ENCODE results near the gene CGB7.
"Not testable (repeated sequence)": the region's sequence is repeated elsewhere in the genome, so short reads cannot be mapped to it uniquely, and the experiment has no call there.

CGB7 gene

DNA sequence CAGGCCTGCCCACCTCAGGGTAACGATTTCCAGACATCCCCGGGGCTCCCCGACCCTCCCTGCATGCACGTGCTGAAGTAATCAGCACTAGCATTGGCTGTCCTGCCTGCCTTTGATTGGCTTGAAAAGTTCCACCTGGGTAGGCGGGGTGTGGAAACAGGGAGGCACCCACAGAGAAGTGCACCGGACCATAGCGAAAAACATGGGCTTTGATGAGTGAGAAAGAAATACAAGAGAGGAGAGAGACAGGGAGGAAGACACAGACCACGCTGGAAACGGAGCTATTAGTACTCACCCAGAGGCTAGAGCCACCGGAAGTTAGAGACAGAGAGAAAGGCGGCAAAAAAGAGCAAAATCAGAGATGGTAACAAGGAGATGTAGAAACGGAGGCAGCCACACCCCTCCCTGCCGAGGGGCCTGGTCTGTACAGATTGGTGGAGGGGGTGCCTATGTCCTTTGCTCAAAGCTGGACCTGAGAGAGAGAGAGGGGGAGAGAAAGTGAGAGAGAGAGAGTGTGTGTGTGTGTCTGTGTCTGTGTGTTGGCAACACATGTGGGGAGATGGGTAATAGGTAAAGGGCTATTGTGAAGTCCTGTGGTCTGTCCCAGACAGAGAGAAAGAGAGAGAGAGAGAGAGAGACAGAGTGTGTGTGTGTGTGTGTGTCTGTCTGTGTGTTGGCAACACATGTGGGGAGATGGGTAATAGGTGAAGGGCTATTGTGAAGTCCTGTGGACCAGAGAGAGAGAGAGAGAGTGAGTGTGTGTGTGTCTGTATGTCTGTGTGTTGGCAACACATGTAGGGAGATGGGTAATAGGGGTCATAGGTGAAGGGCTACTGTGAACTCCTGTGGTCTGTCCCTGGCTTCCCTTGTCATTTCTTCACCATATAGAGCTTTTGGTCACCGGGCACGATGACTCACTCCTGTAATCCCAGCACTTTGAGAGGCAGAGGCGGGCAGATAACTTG lies 36.3 kb downstream of the CGB7 start:
- no peak for DNase-seq (ENCODE audit: low read depth, low spot score)
- ChIA-PET CTCF (interaction anchor here (0.8 to 5.5 kb wide), 2 partner anchors 22 to 28 kb away, joined by 3 to 68 read pairs; partner anchors contain the start of genes GYS1 and RUVBL2), POLR2A (no interaction called here)
- no peak overlapping the region for H3K4me3 ChIP-seq (ENCODE audit: low read depth, low read length)
- no peak for TF ChIP-seq CTCF (IDR thresholded peaks at IDR 0.05; ENCODE audit: insufficient read depth, low read length, missing control alignments)

GRCh38 chr19:49020342-49020741 lies 37.2 kb downstream of the CGB7 start:
- H3K4me3 ChIP-seq (ENCODE audit: low read depth, low read length), result no peak overlapping the region
- DNase-seq (ENCODE audit: low read depth, low spot score), result no peak
- no peak for TF ChIP-seq CTCF (IDR thresholded peaks at IDR 0.05; ENCODE audit: insufficient read depth, low read length, missing control alignments)
- ChIA-PET CTCF (interaction anchor here (1.3 to 5.5 kb wide), 3 partner anchors 21 to 36 kb away, joined by 6 to 68 read pairs (median 26); partner anchors contain the start of genes GYS1 and RUVBL2), POLR2A (no interaction called here)

DNA sequence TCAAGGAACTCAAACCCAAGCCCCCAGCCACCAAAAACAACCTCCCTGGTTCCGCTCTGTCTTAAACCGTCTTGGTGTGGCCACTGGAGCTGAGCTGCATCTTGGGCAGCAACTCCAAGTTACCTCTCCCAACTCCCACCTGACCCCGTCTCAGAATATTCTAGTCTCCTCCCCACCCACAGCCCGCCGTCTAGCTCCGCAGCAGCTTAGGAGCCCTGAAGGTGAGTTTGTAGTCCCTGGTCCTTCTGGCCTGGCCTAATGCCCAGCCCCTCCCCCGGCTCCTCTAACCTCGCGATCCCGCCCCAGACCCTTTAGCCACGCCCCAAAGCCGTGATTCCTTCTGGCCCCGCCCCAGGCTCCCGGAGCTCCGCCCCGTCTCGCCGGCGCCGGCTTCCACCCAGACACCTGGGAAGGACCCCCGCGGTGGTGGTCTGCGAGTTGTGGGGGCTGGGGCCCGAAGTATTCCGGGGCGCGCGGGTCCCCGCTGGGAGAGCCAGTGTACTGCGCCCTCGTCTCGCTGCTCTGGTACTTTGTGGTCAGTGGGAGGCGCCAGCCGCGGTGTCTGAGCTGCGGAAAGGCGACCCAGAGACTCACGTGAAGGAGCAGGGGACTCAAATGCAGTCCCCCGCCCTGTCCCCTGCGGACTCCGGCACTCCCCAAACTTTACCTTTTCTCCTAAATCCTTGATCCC lies 38.2 kb downstream of the CGB7 start:
- CTCF ChIA-PET, result interaction anchor here (1.3 to 5.5 kb wide), 7 partner anchors 13 to 179 kb away, joined by 4 to 68 read pairs (median 6); partner anchors contain the start of genes GYS1 and RUVBL2
- H3K4me3 ChIP-seq (ENCODE audit: low read depth, low read length), result peak overlapping the region; percentile 50
- TF ChIP-seq CTCF (IDR thresholded peaks at IDR 0.05; ENCODE audit: insufficient read depth, low read length, missing control alignments), result peak; percentile 11
- POLR2A ChIA-PET, result interaction anchor here (0.6 to 2.0 kb wide), 3 partner anchors 20 to 50 kb away, joined by 3 to 7 read pairs (median 4); partner anchors contain the start of gene CGB7
- no peak for DNase-seq (ENCODE audit: low read depth, low spot score)

DNA sequence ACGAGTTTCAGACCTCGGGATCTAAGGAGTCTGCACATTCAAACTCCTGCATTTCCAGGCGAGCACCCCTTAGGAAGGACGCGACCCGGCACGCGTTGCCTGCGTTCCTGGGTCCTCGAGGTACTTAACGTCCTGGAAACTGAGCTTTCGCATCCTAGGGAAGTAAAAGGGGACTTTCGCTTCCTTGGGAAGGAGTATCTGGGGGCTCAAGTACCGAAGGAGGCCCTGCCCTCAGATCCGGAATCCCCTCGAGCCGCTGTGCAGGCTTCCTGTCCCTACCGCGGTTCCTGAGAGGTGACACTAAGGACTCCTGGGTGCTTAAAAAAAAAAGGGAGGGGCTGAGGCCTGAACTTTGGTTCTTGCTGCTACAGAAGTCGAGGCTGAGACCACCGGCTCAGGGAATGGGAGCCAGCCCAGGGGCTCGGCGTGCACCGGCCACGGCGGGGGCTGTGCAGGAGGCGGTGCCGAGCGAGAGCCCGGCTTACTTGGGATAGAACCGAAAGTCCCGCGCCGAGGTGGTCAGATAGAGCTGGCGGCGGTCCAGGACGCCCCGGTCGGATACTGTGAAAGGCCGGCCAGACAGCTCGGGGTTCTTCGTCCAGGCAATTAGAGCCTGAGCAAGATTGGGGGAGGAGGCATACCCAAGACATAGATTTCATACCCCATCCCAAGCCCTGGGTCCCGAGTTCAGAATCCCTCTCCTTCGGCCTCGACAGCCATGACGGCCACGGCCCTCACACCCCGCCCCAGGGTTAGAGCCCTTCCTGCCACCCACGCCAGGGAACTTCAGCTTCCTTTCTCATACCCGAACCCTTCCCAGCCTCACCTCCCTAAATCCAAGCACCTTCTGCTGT lies 38.9 kb downstream of the CGB7 start:
- POLR2A ChIA-PET, result interaction anchor here (2.0 kb wide), 1 partner anchor 39 kb away, joined by 7 read pairs; the partner anchor contains the start of gene CGB7
- not testable (repeated sequence) for DNase-seq (ENCODE audit: low read depth, low spot score)
- CTCF ChIA-PET, result interaction anchor here (0.6 to 5.5 kb wide), 12 partner anchors 10 to 231 kb away, joined by 3 to 68 read pairs (median 6); partner anchors contain the start of genes CGB7, GYS1 and RUVBL2
- peak overlapping the region; percentile 50 for H3K4me3 ChIP-seq (ENCODE audit: low read depth, low read length)

- CTCF ChIA-PET, result interaction anchor here (0.6 to 5.5 kb wide), 10 partner anchors 9 to 230 kb away, joined by 3 to 68 read pairs (median 6); partner anchors contain the start of genes CGB7, GYS1 and RUVBL2
- DNase-seq (ENCODE audit: low read depth, low spot score), result no peak
- TF ChIP-seq CTCF (IDR thresholded peaks at IDR 0.05; ENCODE audit: insufficient read depth, low read length, missing control alignments), result peak; percentile 74
- H3K4me3 ChIP-seq (ENCODE audit: low read depth, low read length), result peak overlapping the region; percentile 50
- POLR2A ChIA-PET, result interaction anchor here (0.5 to 2.0 kb wide), 3 partner anchors 40 to 398 kb away, joined by 3 to 7 read pairs (median 3); partner anchors contain the start of genes CGB7 and SPHK2
These were observed 39.7 kb downstream of the CGB7 start for GRCh38 chr19:49017666-49018351.

Measured in AG04449 (cell line).